Adrenal gland (tissue), 12 donors: ENCODE data around the gene CSTF3. TPM values are rescaled to one million over a fixed set of nuclear protein-coding genes. Genes with fewer than 3 reads are reported as not detected.

Experiments used
- DNase-seq, 7 donors: peaks; one replicate each; pipeline ENCODE4 v3.0.0-alpha.2; 2019 to 2020
- H3K27ac ChIP-seq, 5 donors: fragments of 200-600 bp; sonication (generic) in 4 of 5; 1 replicate in 3 of 5; 2 replicates in 2 of 5; pipeline versions ENCODE4 v1.5.1 to v1.8.0; 2016 to 2020; ENCODE audit warnings: mild to moderate bottlenecking in 1 of 5
- H3K27me3 ChIP-seq: fragments of 200-600 bp; 2 replicates; pipeline ENCODE4 v1.8.0; 2021
- H3K36me3 ChIP-seq, 2 donors: fragments of 200-600 bp; replicated peaks in 1 of 2; 1 replicate in 1 of 2; 2 replicates in 1 of 2; pipeline versions ENCODE4 v1.5.1 to v1.8.0; 2018 to 2022
- H3K4me1 ChIP-seq, 2 donors: fragments of 200-600 bp; replicated peaks in 1 of 2; 1 replicate in 1 of 2; 2 replicates in 1 of 2; pipeline versions ENCODE4 v1.5.1 to v1.8.0; 2018 to 2021
- H3K4me3 ChIP-seq, 4 donors: fragments of 200-600 bp; sonication (generic) in 3 of 4; one replicate each; pipeline ENCODE4 v1.5.1; 2016 to 2018
- H3K9me3 ChIP-seq, 3 donors: fragments of 200-600 bp; sonication (generic) in 1 of 3; replicated peaks in 1 of 3; 1 replicate in 2 of 3; 2 replicates in 1 of 3; pipeline versions ENCODE4 v1.5.1 to v1.8.0; 2016 to 2021
- CTCF ChIP-seq, 6 experiments: fragments of 450-650 bp in 4 of 6; fragments of 200-600 bp in 2 of 6; sonication (generic) in 1 of 6; IDR thresholded peaks; 1 replicate in 5 of 6; 2 replicates in 1 of 6; pipeline versions ENCODE4 v1.5.1 to v1.8.0; 2016 to 2021; ENCODE audit warnings: antibody characterized with exemption in 6 of 6, mild to moderate bottlenecking in 2 of 6, moderate library complexity in 1 of 6
- POLR2A ChIP-seq, 2 donors: fragments of 450-650 bp; IDR thresholded peaks; one replicate each; pipeline ENCODE4 v1.6.1; 2017; ENCODE audit warnings: antibody characterized with exemption in 2 of 2, mild to moderate bottlenecking in 2 of 2, moderate library complexity in 1 of 2
- WGBS, 4 donors: extraction: QIAGEN DNeasy Blood & Tissue Kit in 2 of 4; methylation state at CpG; one replicate each; pipeline versions ENCODE4 v1.1.5 to v1.1.7; 2013 to 2017; 5-methylcytosine and 5-hydroxymethylcytosine counted together
- intact Hi-C, 2 donors: fragments of 100-400 bp; cut with DNase I; formaldehyde crosslinking; loops; one replicate each; pipeline versions ENCODE4 v1.14.1 to v1.15.0; 2022 to 2023
- polyA plus RNA-seq, 3 donors: library from polyadenylated mRNA; stranded (reverse); fragments of 200-250 nt in 2 of 3; fragments of 350-450 nt in 1 of 3; fragmentation: Illumina TruSeq in 1 of 3; extraction: RNeasy Lipid Tissue Mini Kit (QIAGEN cat#74804) in 1 of 3; gene quantifications; one replicate each; pipeline ENCODE4 v1.2.3, GENCODE V29; 2013 to 2014
- total RNA-seq, 9 donors: library from RNA; depleted of rRNA in 4 of 9; stranded (reverse); fragments of >200 nt in 4 of 9; fragments of 120-200 nt in 1 of 9; fragmentation: NEBNext Ultra II Directional in 1 of 9; extraction: Animal tissue kit (Norgen Biotek cat#: 25700) in 1 of 9; gene quantifications; one replicate each; pipeline versions ENCODE4 v1.1.0 to v1.2.4, GENCODE V29; 2013 to 2023
- donor health status: healthy with polysubstance abuse.
- donor health status: Bipolar disorder and iron deficiency.
- donor health status: DM: yes; HTN: yes; CAD: no.
- donor health status: DM: no; HTN: no; CAD: no.
- donor health status: DM: no; HTN: no; CAD: no.
- donor health status: DM: yes; HTN: yes; CAD: no.

Gene CSTF3
- total and polyA plus RNA-seq, 12 donors = 6.9 to 59.7 (median 21.0) TPM

GRCh38 chr11:33197915-33198727 lies 36.8 kb upstream of the CSTF3 start:
- no peaks in the 10 kb centered on the region for H3K9me3 ChIP-seq
- no peaks in the 10 kb centered on the region for H3K36me3 ChIP-seq
- H3K4me1 ChIP-seq = no peaks in the 10 kb centered on the region
- peak overlapping the region in 1 of 5 donors; percentile 10 for H3K27ac ChIP-seq
- DNase-seq = no peak
- TF ChIP-seq POLR2A (IDR thresholded peaks at IDR 0.05) (no peak), CTCF (IDR thresholded peaks at IDR 0.05) (no peak)
- no peaks in the 10 kb centered on the region for H3K27me3 ChIP-seq
- intact Hi-C loops = no loop called here
- WGBS, 4 donors = 75 to 86% (median 80%) methylated on average over 14 of the region's 14 CpGs
- no peak overlapping the region for H3K4me3 ChIP-seq

- TF ChIP-seq POLR2A (IDR thresholded peaks at IDR 0.05) = no peak
- TF ChIP-seq CTCF (IDR thresholded peaks at IDR 0.05) = no peak
- Histone ChIP-seq H3K4me3 (no peak overlapping the region), H3K9me3 (no peaks in the 10 kb centered on the region), H3K27me3 (no peaks in the 10 kb centered on the region), H3K4me1 (no peaks in the 10 kb centered on the region), H3K36me3 (no peaks in the 10 kb centered on the region), H3K27ac (peak overlapping the region in 1 of 5 donors; percentile 17)
- 67 to 80% (median 72%) methylated on average over 4 of the region's 4 CpGs for WGBS, 4 donors
- intact Hi-C loops = no loop called here
- peak in 1 of 7 donors; percentile 14 for DNase-seq
These were observed 34.3 kb upstream of the CSTF3 start for GRCh38 chr11:33195462-33196173.

- WGBS, 4 donors = 80 to 95% (median 92%) methylated on average over 4 of the region's 4 CpGs
- DNase-seq = no peak
These were observed 33.2 kb upstream of the CSTF3 start for GRCh38 chr11:33194455-33194854.

More at GRCh38 chr11:33194455-33194854, 33.2 kb upstream of the CSTF3 start:
- Histone ChIP-seq H3K4me1 (no peaks in the 10 kb centered on the region), H3K9me3 (no peaks in the 10 kb centered on the region), H3K4me3 (no peak overlapping the region), H3K27me3 (no peaks in the 10 kb centered on the region), H3K27ac (no peak overlapping the region), H3K36me3 (no peaks in the 10 kb centered on the region)
- intact Hi-C loops = no loop called here
- no peak for TF ChIP-seq CTCF (IDR thresholded peaks at IDR 0.05)
- no peak for TF ChIP-seq POLR2A (IDR thresholded peaks at IDR 0.05)
